HG02938 (cell line): ENCODE results near the gene MGMT.

ENCODE experiments used
- ATAC-seq: cut with Tn5 transposase; IDR thresholded peaks from one replicate; pipeline ENCODE4 v1.9.1; 2021; ENCODE audit warnings: mild to moderate bottlenecking, moderate library complexity; ENCODE audit not compliant: unreplicated experiment

MGMT gene

DNA sequence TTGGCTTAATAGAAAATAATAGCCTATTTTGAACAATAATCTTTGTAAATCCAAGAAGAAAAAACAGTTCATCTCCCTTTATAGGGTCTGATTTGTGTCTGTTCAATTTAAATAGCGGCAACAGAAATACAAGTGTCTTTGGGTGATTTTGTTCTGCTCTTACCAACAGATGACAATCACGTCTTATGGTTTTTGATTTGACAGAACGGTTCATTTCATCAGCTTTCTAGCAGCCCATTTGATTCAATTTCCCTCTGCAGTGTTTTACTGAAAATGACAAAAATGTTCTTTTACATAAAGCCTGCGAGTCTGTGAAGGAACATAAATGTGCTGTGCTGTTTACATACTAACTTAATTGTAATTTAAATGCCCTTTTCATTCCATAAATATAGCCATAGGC, 180.5 kb downstream of the MGMT start:
- ATAC-seq, result no peak

DNA sequence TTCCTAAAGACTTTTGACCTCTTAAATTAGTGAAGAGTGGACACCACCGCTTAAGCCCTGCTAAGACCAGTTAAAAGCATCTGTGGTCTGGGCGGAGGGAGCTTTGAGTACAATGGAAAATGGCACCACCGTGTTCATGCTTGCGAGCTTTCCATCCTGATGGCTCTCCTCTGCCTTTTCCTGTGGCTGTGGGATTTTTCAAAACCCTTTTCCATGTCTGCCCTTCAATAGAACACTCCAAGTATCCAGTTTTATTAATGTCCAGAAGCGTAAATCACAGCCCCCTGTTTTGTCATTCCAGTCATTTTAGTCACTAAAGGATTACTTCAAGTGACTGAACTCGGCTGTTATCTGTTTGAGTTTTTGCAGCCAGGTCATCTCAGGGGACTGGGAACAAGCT, 181.8 kb downstream of the MGMT start:
- no peak for ATAC-seq

DNA sequence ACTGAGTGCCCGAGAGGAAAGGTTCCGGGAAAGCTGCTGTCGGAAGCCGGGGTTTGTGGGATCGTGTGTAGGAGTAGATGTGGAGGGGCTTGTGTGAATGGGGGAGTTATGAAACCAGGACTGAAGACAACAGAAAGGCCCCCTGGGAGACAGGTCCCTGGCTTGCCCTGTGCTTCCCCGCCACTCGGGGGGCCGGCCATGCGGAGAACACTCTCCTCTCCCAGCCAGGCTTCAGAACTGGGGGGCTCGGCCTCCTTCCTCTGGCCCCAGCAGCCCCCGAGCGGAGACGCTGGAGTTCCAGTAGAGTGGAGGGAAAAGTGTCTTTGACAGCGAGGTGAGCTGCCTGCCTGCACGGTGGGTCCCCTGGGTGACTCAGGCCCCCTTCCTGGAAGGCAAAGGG, 185.0 kb downstream of the MGMT start:
- ATAC-seq, result no peak

DNA sequence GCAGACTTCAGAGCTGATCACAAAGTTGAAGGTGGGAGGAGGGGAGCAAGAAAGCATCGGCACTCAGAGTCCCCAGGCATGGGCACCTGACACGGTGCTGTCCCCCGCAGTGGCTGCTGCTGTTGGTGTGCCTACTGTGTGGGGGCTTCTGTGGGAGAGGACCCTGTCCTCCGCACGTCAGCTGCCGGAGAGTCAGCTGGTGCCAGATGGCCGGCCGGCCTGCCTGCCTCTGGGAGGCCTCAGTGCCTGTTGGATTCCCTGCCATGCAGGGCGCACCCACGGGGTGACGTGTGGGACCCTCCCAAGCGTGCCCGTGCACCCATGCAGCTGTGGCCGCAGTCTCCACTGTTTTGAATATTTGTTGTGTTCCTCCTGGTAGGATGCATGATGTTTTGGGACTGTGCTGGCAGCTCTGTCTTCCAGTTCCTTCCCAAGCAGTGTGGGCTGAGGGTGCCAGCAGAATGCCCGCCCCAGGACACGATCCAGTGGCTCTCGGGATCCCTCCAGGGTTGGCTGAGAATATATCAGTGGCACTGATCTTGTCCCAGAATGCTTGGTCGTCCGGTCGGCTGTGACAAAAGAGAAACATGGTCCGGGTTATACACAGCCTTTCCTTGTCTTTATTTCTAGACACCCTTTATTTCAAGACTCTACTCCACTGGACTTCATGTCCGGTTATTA, 185.6 kb downstream of the MGMT start:
- ATAC-seq, result no peak

DNA sequence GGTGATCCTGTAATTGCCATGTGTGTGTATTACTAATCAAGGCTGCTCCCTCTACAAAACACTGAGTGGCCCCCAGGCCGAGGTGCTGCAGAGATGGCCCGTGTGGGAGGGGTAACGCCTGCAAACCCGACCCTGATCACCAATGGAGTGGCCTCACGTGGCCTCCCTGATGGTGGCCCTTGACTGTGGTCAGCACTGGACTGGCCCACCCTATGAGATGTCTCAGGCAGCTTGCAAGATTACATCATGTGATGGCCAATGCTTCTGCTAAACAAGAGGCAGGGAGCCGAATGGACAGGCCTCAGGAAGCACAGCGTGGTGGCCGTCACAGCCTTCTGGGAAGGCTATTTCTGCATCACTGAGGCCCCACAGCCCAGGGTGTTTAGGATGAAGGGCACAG, 186.4 kb downstream of the MGMT start:
- ATAC-seq, result no peak

DNA sequence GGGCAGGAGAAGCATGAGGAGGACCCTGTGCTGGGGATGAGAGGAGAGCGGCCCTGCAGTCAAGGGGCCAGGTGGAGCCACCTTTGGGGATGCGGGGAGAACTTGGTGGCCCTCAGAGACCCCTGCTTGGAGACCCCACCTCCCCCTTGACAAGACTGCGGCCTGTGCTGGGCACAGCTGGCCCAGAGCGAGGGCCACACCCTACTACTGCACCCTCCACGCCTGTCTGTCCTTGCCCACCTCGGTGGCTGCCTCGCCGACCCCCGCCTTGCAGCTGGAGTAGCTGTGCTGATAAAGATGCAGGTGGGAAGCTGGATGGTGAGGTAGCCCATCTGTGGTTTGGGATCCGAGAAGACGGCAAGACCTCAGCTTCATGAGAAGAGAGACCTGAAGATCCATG, 186.8 kb downstream of the MGMT start:
- ATAC-seq, result no peak

DNA sequence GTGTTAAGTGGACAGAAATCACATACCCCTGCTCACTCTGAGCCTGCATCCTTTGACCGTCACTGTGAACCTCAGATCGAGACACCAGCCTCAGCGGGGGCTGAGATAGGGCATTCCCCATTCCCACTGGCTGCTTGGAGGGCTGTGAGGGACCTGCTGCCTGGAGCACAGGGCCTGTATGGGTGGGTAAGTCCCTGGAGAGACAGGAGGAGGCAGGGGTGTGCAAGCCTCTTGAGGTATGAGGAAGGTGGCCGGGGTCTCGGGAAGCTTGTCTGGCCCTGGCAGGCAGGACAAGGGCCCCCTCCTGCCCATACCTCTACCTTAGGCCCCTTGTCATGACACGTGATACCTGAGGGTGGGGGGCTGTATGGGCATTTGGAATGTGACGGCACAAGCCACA, 187.4 kb downstream of the MGMT start:
- ATAC-seq, result no peak

DNA sequence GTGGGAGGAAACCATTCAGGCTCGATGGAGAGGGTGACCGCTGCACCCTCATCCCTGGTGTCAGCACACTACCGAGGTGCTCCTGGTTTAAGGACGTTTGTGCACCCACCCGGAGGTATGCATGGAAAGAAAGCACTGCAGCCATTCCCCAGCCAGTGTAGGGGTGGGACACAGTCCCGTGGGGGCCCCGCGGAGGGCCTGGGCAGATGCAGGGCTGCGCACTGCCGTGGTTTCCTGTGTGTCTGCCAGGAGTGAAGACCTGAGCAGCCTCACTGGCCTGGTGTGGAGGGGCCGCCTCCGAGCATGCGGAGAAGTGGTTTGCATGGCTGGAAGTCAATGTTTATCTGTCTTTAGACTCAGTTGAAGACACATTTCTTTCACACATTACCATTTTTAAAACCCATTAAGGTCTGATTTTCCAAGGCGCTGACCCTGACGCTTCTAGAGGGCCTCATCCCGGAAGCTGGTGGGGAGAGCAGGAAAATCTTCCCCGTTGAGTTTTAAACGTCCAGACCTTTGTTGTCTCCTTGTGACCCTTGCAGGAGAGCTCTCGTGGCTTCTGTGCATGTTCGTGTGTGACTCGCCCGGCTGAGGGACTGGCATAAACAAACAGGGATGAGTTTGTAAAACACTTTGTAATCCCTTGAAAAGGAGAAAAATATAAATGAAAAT, 188.1 kb downstream of the MGMT start:
- no peak for ATAC-seq

DNA sequence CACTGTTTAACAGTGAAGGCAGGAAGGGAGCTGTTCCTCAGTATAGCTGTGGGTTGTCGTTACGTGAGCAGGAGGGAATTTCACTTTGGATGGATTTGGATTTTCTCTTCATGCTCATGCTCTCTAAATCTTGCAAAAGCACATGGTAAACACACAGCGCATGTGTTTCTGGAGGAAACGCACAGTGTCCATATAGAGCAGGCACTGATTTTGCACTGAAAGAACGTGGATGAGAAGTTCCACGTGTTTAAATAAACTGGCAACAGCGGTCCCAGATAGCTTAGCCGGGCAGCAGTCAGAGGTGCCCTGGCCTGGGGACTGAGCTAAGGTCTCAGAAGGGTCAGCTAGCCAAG, 188.6 kb downstream of the MGMT start:
- no peak for ATAC-seq

DNA sequence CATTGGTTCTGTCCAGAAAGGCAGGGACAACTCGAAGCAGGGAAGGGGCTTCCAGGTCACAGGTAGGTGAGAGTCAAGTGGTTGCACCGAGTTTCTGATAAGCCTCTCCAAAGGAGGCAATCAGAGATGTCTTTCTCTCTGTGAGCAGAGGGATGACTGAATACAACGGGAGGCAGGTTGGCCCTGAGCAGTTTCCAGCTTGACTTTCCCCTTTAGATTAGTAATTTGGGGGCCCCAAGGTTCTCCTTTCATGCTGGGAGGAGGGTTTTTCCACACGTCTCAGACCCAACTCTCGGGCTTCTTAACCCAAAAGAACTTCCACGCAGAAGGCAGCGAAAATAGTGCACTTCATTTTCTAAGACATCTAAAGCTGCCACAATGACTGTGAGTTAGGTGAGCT, 189.6 kb downstream of the MGMT start:
- no peak for ATAC-seq

DNA sequence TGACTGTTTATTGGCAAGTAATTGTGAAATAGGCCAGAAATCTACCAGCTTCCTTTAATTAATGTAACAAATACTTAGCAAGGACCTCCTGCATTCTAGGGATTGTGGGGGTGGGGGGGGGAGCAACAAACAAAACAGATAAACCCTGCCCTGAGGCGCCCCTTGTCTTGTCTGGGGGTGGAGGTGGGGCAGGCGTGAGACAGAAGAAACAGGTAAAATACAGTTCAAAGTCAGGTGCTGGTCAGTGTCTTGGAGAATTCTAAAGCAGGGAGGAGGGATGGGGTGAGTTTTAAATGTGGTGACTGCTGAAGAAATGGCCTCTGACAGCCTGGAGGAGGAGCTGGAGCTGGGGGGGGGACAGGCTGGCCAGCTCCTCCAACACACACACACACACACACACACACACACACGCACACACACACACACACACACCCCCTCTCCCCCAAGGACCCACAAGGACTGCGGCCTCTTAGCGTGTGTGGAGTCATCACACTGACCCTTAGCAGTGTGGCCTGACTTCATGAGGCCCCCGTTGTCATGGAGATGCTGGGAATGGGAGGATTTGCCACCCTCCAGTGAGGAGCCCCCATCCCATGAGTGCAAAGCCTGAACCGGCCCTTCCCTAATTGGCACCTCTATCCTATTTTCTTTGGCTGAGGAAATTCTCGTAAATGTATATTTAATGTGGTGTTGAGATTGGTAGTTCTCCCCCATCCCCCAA, 190.4 kb downstream of the MGMT start:
- no peak for ATAC-seq

DNA sequence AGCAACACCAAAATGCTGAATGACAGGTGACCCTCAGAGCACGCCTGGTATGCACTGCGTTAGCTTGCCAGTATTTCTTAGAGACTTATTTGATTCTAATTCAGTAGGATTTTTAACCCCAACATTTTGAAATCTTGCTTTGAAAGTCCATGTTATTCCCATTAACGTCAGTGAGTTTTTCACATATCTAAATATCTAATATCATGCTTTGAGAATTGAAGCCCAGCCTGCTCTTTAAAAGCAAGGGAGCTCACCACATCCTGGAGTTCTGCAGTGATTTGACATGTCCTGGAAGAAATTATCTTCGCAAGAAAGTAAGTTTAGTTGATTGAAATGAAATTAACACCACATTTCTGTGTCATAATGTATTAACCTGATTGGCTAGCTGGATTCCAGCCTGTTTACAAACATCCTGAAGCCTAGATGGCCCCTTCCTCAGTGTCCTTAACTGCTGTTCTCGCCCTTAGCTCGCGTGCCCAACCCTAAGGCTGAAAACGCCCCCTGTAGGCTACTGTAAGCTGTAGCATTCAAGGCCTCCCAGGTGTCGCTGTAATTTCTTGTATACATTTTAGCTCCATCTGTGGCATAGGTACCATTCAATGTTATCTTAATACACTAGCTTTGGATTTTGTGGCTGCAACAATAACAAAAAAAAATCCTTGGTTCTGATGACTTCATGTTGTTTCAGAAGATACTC, 191.5 kb downstream of the MGMT start:
- no peak for ATAC-seq

DNA sequence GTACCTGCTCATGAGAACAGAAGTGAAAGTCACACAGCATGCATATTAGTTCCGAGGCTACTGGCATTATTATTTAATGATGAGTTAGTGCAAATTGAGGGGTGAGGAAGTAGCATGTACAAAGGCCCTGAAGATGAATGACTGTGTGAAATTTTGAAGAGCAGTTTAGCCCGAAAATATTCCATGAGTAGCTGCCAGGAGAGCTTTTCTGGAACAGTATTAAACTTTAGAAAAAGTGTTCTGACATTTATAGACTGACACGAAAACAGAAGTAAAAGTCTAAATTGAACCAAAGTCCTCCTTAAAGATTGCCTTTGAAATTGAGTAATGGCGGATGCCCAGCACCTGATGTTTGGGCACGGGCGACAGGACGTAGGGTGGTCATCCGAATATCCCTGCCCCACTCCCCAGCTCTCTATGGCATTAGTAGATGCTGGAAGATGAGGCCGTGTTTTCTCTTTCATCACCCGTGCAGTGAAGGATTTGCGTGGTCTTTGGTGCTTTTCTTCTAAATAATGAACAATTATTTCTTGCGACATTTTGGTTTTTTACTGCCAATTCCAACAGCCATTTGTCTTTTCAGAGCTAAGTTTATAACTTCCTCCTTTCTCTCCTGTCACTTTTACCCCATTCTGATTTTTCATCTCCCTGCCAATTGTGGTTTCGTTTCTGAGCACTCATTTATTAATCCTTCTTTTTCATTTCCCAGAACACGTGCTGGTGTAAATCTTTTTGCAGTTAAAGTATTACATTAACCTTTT, 192.6 kb downstream of the MGMT start:
- ATAC-seq, result no peak

DNA sequence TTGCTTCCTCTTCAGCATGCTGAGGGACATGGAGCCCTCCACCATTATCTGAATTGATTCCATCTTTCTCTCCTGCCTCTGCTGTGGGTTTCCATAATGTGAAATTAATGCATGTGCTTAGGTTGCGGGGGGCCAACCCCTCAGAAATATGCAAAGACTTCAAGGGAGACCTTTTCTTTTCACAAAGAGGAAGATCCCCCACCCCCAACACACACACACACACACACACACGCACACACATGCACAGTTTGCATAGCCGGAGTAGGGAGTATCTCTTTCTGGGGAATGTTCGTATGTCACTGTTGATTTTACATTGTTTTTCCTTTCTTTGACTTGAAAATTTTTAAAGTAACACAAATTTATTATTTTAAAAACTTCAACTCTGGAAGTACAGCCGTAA, 193.5 kb downstream of the MGMT start:
- no peak for ATAC-seq

DNA sequence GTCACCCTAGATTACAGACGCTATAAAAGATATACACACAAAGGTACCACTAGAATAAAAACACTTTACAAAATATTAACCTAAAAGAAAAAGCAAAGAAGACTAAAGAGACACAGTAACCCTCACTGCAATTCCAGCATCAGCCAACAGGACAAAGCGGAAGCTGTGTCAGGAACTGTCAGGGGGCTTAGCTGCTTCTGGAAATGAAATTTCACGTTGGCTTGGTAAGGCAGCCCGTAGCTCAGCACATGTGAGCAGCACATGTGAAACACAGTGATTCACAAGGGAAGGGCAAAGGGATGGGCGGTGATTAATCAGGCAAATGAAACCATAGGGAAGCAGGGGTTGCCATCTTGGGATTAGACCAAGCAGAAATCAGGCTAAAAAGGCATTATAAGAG, 195.4 kb downstream of the MGMT start:
- no peak for ATAC-seq

DNA sequence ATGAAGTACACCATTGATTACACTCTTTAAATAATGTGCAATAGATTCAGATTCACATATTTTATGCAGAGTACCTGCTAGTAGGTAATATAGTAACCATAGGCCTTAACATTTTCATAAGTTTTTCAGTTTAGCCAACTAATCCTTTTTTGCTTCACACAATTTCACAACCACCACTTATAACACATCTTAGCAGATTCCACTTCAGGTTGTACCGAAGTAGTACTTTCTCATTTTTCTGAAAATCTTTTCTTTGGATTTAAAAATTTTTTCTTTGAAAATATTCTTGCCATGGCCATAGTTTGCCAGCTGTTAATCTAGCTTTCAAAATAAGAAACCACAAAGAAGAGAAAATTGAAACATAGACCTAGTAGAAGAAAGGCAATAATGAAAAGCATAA, 203.1 kb downstream of the MGMT start:
- no peak for ATAC-seq

DNA sequence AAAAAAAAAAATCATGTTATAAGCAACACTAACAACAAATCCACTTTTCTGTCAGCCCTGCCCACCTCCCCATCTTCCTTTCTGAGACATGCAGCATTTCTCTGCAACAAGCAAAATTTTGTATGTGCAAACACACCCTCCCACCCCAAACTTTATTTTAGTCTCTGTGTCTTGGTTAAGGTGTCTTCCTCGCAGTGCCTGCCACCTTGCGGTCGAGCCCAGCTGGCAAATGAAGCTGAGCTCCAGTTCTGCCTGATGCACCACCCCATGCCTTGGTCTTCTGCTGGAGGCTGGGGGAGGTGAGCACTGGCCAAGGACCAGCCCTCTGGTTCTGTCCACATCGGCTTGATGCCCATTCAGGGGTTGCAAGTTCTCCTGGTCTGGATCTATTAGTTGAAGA, 206.3 kb downstream of the MGMT start:
- ATAC-seq, result no peak

DNA sequence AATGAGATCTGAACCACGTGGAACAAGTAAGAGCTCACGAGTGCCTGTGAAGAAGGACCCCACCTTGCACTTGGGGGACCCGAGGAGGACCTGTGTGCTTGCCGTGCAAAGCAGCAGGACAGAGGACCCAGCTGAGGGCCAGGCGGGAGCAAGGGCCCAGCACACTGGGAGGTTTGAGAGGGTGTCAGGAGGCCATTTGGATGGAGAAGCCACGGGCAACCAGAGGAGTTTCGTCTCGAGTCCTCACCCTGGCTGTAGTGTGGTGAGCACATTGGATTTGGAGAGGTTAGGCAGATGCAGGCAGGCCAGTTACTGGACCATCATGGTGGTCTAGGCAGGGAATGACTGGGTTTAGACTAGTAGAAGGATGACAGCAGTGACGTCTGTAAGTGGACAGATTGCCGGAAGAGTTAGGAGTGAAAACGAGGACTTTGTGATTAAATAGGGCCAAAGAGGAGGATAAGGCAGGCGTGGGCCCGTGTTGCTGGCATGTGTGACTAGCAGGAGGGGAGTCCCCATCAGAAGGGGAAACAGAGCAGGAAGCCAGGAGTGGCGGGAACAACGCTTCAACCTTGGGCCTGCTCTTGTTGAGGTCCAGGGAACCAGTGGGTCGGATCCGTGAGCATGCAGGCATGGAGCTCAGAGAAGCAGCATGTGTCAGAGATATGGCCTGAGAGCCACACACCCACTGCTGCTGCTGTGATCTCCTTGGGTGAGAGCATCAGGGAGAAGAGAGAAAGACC, 208.2 kb downstream of the MGMT start:
- no peak for ATAC-seq

DNA sequence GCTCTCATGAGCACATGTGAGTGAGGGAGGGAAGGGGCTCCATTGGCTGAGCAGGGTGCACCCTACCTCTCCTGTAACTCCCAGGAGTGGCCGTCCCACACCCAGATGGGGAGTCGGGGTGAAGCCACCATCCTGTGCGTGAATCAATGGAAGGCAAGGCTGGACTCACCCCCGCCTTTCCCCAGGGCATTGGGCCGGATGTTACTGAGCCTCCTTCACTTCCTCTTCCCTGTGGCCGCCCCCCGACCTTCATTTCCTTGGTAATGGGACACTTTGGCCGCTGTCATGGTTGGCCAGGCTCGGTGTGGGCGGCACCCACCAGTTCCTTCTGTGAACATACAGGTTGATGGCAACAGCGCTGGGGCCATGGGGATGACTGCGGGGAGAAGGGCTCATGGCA, 209.0 kb downstream of the MGMT start:
- ATAC-seq, result no peak

DNA sequence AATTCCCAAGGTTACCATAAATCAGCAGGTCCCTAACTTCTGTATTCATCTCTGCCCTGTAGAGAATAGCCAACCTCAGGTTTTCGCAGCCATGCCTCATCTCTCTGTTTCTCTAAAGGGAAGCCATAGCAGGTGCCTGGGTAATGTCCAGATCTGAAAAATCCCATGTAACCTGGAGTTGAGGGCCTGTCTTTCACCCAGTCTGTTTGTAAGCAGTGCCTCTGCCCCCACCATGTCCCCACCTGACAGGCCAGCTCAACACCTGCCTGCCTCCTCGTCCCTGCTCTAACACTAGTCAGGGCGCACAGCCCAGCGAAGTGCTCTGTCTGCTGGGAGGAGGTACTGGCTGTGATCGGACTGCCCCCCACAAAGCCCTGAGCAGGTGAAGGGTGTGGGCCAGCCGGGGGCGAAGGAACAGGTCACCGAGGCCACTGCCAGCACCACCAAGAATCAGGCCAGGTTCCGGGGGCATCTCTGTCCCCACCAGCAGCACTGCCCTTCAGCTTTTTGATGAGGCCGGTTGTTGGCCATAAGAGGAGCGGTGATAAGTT, 210.4 kb downstream of the MGMT start:
- ATAC-seq, result no peak
